ENCODE data around the gene C10orf71.

GRCh38 chr10:49352323-49352722 lies 53.4 kb downstream of the C10orf71 start:
- TF ChIP-seq POLR2A (IDR thresholded peaks at IDR 0.05) (no peak), CTCF (IDR thresholded peaks at IDR 0.05) (no peak), POLR2AphosphoS5 (IDR thresholded peaks at IDR 0.05) (no peak)

Data from breast epithelium (tissue), 3 donors.